HFFc6 (cell line): ENCODE measurements around the gene B4GALT6. TPM values are rescaled to one million over a fixed set of nuclear protein-coding genes. Genes with fewer than 3 reads are reported as not detected.

Source experiments
- DNase-seq: peaks from one replicate; pipeline ENCODE4 v3.0.0-alpha.2; 2018
- H3K27ac Mint-ChIP-seq: 2 replicates; pipeline ENCODE4 v1.8.0; 2020; ENCODE audit warnings: mild to moderate bottlenecking, mixed read lengths
- H3K27me3 Mint-ChIP-seq: 2 replicates; pipeline ENCODE4 v1.8.0; 2021; ENCODE audit warnings: mild to moderate bottlenecking, moderate library complexity, mixed read lengths; ENCODE audit not compliant: insufficient read depth
- H3K36me3 Mint-ChIP-seq: 2 replicates; pipeline ENCODE4 v1.8.0; 2021; ENCODE audit warnings: low read depth, mixed read lengths
- H3K4me1 Mint-ChIP-seq: 2 replicates; pipeline ENCODE4 v1.8.0; 2020; ENCODE audit warnings: low read depth, mixed read lengths
- H3K4me3 Mint-ChIP-seq: 2 replicates; pipeline ENCODE4 v1.8.0; 2020; ENCODE audit warnings: mild to moderate bottlenecking, moderate library complexity, mixed read lengths
- H3K9me3 Mint-ChIP-seq: 2 replicates; pipeline ENCODE4 v1.8.0; 2020; ENCODE audit warnings: mild to moderate bottlenecking, mixed read lengths
- CTCF ChIP-seq: fragments of 200-600 bp; sonication (generic); IDR thresholded peaks from 2 replicates; pipeline ENCODE4 v1.5.0; 2021; ENCODE audit warnings: antibody characterized with exemption, mild to moderate bottlenecking
- total RNA-seq, 6 experiments: library from RNA; stranded (reverse); fragmentation: NEBNext Ultra II Directional; extraction: Animal tissue kit (Norgen Biotek cat#: 25700); gene quantifications; 2 replicates in 1 of 6; 3 replicates in 5 of 6; pipeline ENCODE4 v1.2.3, GENCODE V29; 2021

Gene B4GALT6
- total RNA-seq, 6 experiments from 2014 or later, result not detected

- DNase-seq, result no peak
- H3K27me3 Mint-ChIP-seq, result no peaks in the 10 kb centered on the region
- no peaks in the 10 kb centered on the region; the same call in 1 of the 2 replicates for H3K36me3 Mint-ChIP-seq
- H3K9me3 Mint-ChIP-seq, result peaks cover 29% of the 10 kb centered on the region
- no peak for TF ChIP-seq CTCF
- H3K4me3 Mint-ChIP-seq, result no peak overlapping the region
- H3K27ac Mint-ChIP-seq, result no peak overlapping the region
- H3K4me1 Mint-ChIP-seq, result no peaks in the 10 kb centered on the region
Observed at GRCh38 chr18:31619291-31619690, 65.1 kb downstream of the B4GALT6 start.

GRCh38 chr18:31618801-31619200, 65.6 kb downstream of the B4GALT6 start:
- H3K27me3 Mint-ChIP-seq, result no peaks in the 10 kb centered on the region
- H3K27ac Mint-ChIP-seq, result no peak overlapping the region
- H3K36me3 Mint-ChIP-seq, result no peaks in the 10 kb centered on the region; the same call in 1 of the 2 replicates
- DNase-seq, result no peak
- H3K4me1 Mint-ChIP-seq, result no peaks in the 10 kb centered on the region
- H3K4me3 Mint-ChIP-seq, result no peak overlapping the region
- peaks cover 29% of the 10 kb centered on the region for H3K9me3 Mint-ChIP-seq
- TF ChIP-seq CTCF, result no peak

GRCh38 chr18:31617031-31617717, 67.2 kb downstream of the B4GALT6 start:
- DNase-seq, result no peak
- H3K4me3 Mint-ChIP-seq, result no peak overlapping the region
- no peaks in the 10 kb centered on the region for H3K4me1 Mint-ChIP-seq
- TF ChIP-seq CTCF, result no peak
- no peaks in the 10 kb centered on the region; the same call in 1 of the 2 replicates for H3K36me3 Mint-ChIP-seq
- peaks cover 33% of the 10 kb centered on the region for H3K9me3 Mint-ChIP-seq
- H3K27ac Mint-ChIP-seq, result no peak overlapping the region
- H3K27me3 Mint-ChIP-seq, result no peaks in the 10 kb centered on the region

- H3K27me3 Mint-ChIP-seq, result no peaks in the 10 kb centered on the region
- no peaks in the 10 kb centered on the region; the same call in 1 of the 2 replicates for H3K36me3 Mint-ChIP-seq
- DNase-seq, result no peak
- H3K4me1 Mint-ChIP-seq, result no peaks in the 10 kb centered on the region
- H3K4me3 Mint-ChIP-seq, result no peak overlapping the region
- H3K27ac Mint-ChIP-seq, result no peak overlapping the region
- peaks cover 38% of the 10 kb centered on the region for H3K9me3 Mint-ChIP-seq
- TF ChIP-seq CTCF, result no peak
Observed at GRCh38 chr18:31616586-31616985, 67.8 kb downstream of the B4GALT6 start.

- H3K27me3 Mint-ChIP-seq, result no peaks in the 10 kb centered on the region; the same call in 1 of the 2 replicates
- no peaks in the 10 kb centered on the region; the same call in 1 of the 2 replicates for H3K36me3 Mint-ChIP-seq
- TF ChIP-seq CTCF, result no peak
- peaks cover 53% of the 10 kb centered on the region for H3K9me3 Mint-ChIP-seq
- no peak overlapping the region for H3K4me3 Mint-ChIP-seq
- no peak for DNase-seq
- no peaks in the 10 kb centered on the region for H3K4me1 Mint-ChIP-seq
- H3K27ac Mint-ChIP-seq, result no peak overlapping the region
Observed at GRCh38 chr18:31614044-31614443, 70.3 kb downstream of the B4GALT6 start.
